HepG2 (cell line): ENCODE measurements around the gene SLC6A4. TPM values are rescaled to one million over a fixed set of nuclear protein-coding genes. Genes with fewer than 3 reads are reported as not detected.

ENCODE experiments used
- ATAC-seq: fragments of 200-7000 bp; cut with Tn5 transposase; 3 replicates; pipeline ENCODE4 v1.9.1; 2020; ENCODE audit warnings: mild to moderate bottlenecking, moderate library complexity
- BruUV-seq: library from RNA; stranded (reverse); fragments of 400-500 nt; replicated peaks from 2 replicates; lab custom pipeline; 2021; lab: Mats Ljungman, UMichigan
- CTCF ChIA-PET: fragments of 300-600 bp; formaldehyde crosslinking; extraction: SDS; loops from one replicate; lab custom pipeline; 2021; ENCODE audit warnings: low total read pairs, inconsistent platforms, low intra/inter-chr PET ratio; lab: Yijun Ruan, JAX
- POLR2A ChIA-PET: fragments of 350-600 bp; sonication (Branson Sonifier 250); formaldehyde crosslinking; loops from one replicate; lab custom pipeline; 2020; ENCODE audit warnings: antibody characterized with exemption, inconsistent platforms; lab: Yijun Ruan, JAX
- DNase-seq: peaks from one replicate; pipeline ENCODE4 v3.0.0-alpha.2; 2015; ENCODE audit warnings: low spot score
- FAIRE-seq: peaks from 3 replicates; lab custom pipeline; 2011; peaks lifted over from hg19 to GRCh38; lab: Jason Lieb, UNC
- H2AFZ ChIP-seq: one replicate; pipeline ENCODE4 v1.6.1; 2011; ENCODE audit warnings: low read length, inconsistent platforms
- H3K27ac ChIP-seq: fragments of 300-600 bp; 3 replicates; pipeline ENCODE4 v1.8.0; 2011; ENCODE audit warnings: mixed run types, mild to moderate bottlenecking, mixed read lengths, low read length, inconsistent platforms; ENCODE audit not compliant: insufficient read depth; ENCODE audit errors: extremely low read length
- H3K27me3 ChIP-seq, 2 experiments: fragments of 200-600 bp in 1 of 2; 2 replicates in 1 of 2; 3 replicates in 1 of 2; pipeline versions ENCODE4 v1.6.0 to v1.8.0; 2011; ENCODE audit warnings: low read length in 2 of 2, mild to moderate bottlenecking in 2 of 2, moderate library complexity in 2 of 2, inconsistent platforms in 1 of 2; ENCODE audit not compliant: insufficient read depth in 2 of 2, control insufficient read depth in 1 of 2
- H3K36me3 ChIP-seq, 2 experiments: fragments of 200-600 bp in 1 of 2; replicated peaks in 1 of 2; 2 replicates in 1 of 2; 3 replicates in 1 of 2; pipeline versions ENCODE4 v1.5.1 to v1.8.0; 2011; ENCODE audit warnings: low read length in 2 of 2, inconsistent platforms in 1 of 2; ENCODE audit not compliant: insufficient read depth in 2 of 2, control insufficient read depth in 1 of 2
- H3K4me1 ChIP-seq: 2 replicates; pipeline ENCODE4 v1.5.1; 2012; ENCODE audit warnings: low read length, inconsistent platforms; ENCODE audit not compliant: insufficient read depth
- H3K4me2 ChIP-seq: 2 replicates; pipeline ENCODE4 v1.6.0; 2011; ENCODE audit warnings: low read depth, low read length, inconsistent platforms
- H3K4me3 ChIP-seq, 3 experiments: fragments of 200-600 bp in 1 of 3; sonication (generic), shearing (Covaris generic) in 1 of 3; replicated peaks in 1 of 3; 2 replicates each; pipeline ENCODE4 v1.5.1; 2011 to 2016; ENCODE audit warnings: low read length in 3 of 3, inconsistent platforms in 2 of 3, low read depth in 2 of 3, mild to moderate bottlenecking in 2 of 3, control low read depth in 1 of 3, mixed read lengths in 1 of 3; ENCODE audit not compliant: insufficient read depth in 1 of 3
- H3K79me2 ChIP-seq: one replicate; pipeline ENCODE4 v1.6.1; 2011; ENCODE audit warnings: low read length, inconsistent platforms; ENCODE audit not compliant: insufficient read depth
- H3K9ac ChIP-seq: 2 replicates; pipeline ENCODE4 v1.6.0; 2011; ENCODE audit warnings: mild to moderate bottlenecking, low read depth, low read length, inconsistent platforms; ENCODE audit not compliant: insufficient read depth
- H3K9me3 ChIP-seq: 2 replicates; pipeline ENCODE4 v1.5.1; 2012; ENCODE audit warnings: mild to moderate bottlenecking, low read length
- H4K20me1 ChIP-seq: 2 replicates; pipeline ENCODE4 v1.6.0; 2011; ENCODE audit warnings: inconsistent platforms, mild to moderate bottlenecking, low read length, moderate library complexity; ENCODE audit not compliant: insufficient read depth
- ASH2L ChIP-seq: fragments of 300-600, 200-600 bp; sonication (generic); IDR thresholded peaks from 2 replicates; pipeline ENCODE4 v1.7.0; 2017; ENCODE audit warnings: low read depth, mild to moderate bottlenecking, moderate library complexity, mixed read lengths, low read length; ENCODE audit not compliant: insufficient read length
- BHLHE40 ChIP-seq: IDR thresholded peaks from 2 replicates; pipeline ENCODE4 v1.6.1; 2011; ENCODE audit warnings: low read length, improper control_type of control experiment
- HMG20A ChIP-seq: IDR thresholded peaks from 2 replicates; pipeline ENCODE4 v1.6.1; 2016; ENCODE audit warnings: borderline replicate concordance
- IRX3 ChIP-seq: sonication (generic); formaldehyde crosslinking; IDR thresholded peaks from 2 replicates; pipeline ENCODE4 v1.8.1; 2023; ENCODE audit warnings: mild to moderate bottlenecking, low read depth, missing genetic modification reagents, borderline replicate concordance
- NR0B2 ChIP-seq: sonication (generic); formaldehyde crosslinking; IDR thresholded peaks from 2 replicates; pipeline ENCODE4 v1.4.0; 2020; ENCODE audit warnings: mild to moderate bottlenecking, missing genetic modification reagents
- RARA ChIP-seq: IDR thresholded peaks from 2 replicates; pipeline ENCODE4 v1.6.1; 2016; ENCODE audit warnings: missing genetic modification reagents, missing compliant biosample characterization
- RNF2 ChIP-seq: fragments of 450-650 bp; conservative IDR thresholded peaks from 2 replicates; pipeline ENCODE4 v1.6.1; 2016; ENCODE audit warnings: low read depth
- SMAD9 ChIP-seq: sonication (generic); formaldehyde crosslinking; IDR thresholded peaks from 2 replicates; pipeline ENCODE4 v1.5.1; 2020; ENCODE audit warnings: mild to moderate bottlenecking, missing genetic modification reagents
- STAG1 ChIP-seq: sonication (generic); formaldehyde crosslinking; IDR thresholded peaks from 2 replicates; pipeline ENCODE4 v1.4.0; 2020; ENCODE audit warnings: missing genetic modification reagents
- ZNF136 ChIP-seq: sonication (generic); formaldehyde crosslinking; IDR thresholded peaks from 2 replicates; pipeline ENCODE4 v1.8.1; 2022; ENCODE audit warnings: low read depth, mild to moderate bottlenecking, moderate library complexity, missing genetic modification reagents
- ZNF639 ChIP-seq: conservative IDR thresholded peaks from 2 replicates; pipeline ENCODE4 v1.6.1; 2018; ENCODE audit warnings: missing genetic modification reagents
- WGBS: methylation state at CpG from one replicate; pipeline ENCODE4 v1.1.6; 2017; ENCODE audit warnings: low lambda C conversion rate; 5-methylcytosine and 5-hydroxymethylcytosine counted together
- in situ Hi-C: cut with HindIII; loops from 2 replicates; pipeline ENCODE4 v1.10.0; 2017; ENCODE audit warnings: low pct_unique_long_range_greater_than_20kb; ENCODE audit not compliant: extremely low pct_ligation_motif_present
- intact Hi-C: fragments of 100-400 bp; cut with micrococcal nuclease; formaldehyde crosslinking; loops from one replicate; pipeline ENCODE4 v1.10.0; 2022; ENCODE audit not compliant: unreplicated experiment
- polyA plus RNA-seq, 8 experiments: library from polyadenylated mRNA; depleted of rRNA in 3 of 8; stranded (reverse) in 7 of 8; unstranded in 1 of 8; fragments of >200 nt; fragmentation: Illumina TruSeq in 4 of 8; extraction: Trizol in 4 of 8; gene quantifications; 2 replicates each; pipeline versions ENCODE4 v1.2.1 to v1.2.3, GENCODE V29; 2011 to 2016; ENCODE audit warnings: low read depth in 4 of 8, missing spikeins in 1 of 8, mixed read lengths in 1 of 8; ENCODE audit not compliant: insufficient read depth in 1 of 8
- total RNA-seq, 5 experiments: library from RNA; depleted of rRNA; stranded (reverse); fragments of >200 nt; fragmentation: Illumina TruSeq; extraction: Trizol; gene quantifications; 2 replicates each; pipeline ENCODE4 v1.2.3, GENCODE V29; 2016; ENCODE audit warnings: low read depth in 1 of 5

The SLC6A4 gene
- total and polyA plus RNA-seq, 2 of the 13 experiments (the other 11 are each of a cell fraction or from before 2014, with no cell fraction given): 7.6 to 20.3 TPM

GRCh38 chr17:30199600-30199999 is 35.9 kb downstream of the SLC6A4 start:
- BruUV-seq: no TSS peak

More at GRCh38 chr17:30199600-30199999, 35.9 kb downstream of the SLC6A4 start:
- no peaks in the 10 kb centered on the region for H3K9me3 ChIP-seq
- FAIRE-seq: no peak
- H3K36me3 ChIP-seq: no peaks in the 10 kb centered on the region
- H3K27me3 ChIP-seq: no peaks in the 10 kb centered on the region
- no peak for DNase-seq
- in situ Hi-C loops (no loop called here), intact Hi-C loops (no loop called here)
- no peak overlapping the region for H2AFZ ChIP-seq
- H3K4me1 ChIP-seq: no peaks in the 10 kb centered on the region
- H3K9ac ChIP-seq: no peak overlapping the region
- POLR2A ChIA-PET: no interaction called here
- no peak for ATAC-seq
- H3K79me2 ChIP-seq: no peaks in the 10 kb centered on the region
- WGBS: 81% methylated on average over 5 of the region's 5 CpGs
- TF ChIP-seq SMAD9 (CRISPR knock-in tag) (no peak), HMG20A (no peak), ZNF639 (CRISPR knock-in tag) (no peak), RNF2 (no peak), IRX3 (CRISPR knock-in tag) (no peak), RARA (no peak), BHLHE40 (no peak), ZNF136 (CRISPR knock-in tag) (no peak), ASH2L (no peak), NR0B2 (CRISPR knock-in tag) (no peak), STAG1 (CRISPR knock-in tag) (no peak)
- H3K4me3 ChIP-seq: no peak overlapping the region
- no peak overlapping the region for H3K4me2 ChIP-seq
- H3K27ac ChIP-seq: no peak overlapping the region
- CTCF ChIA-PET: no interaction called here
- no peaks in the 10 kb centered on the region for H4K20me1 ChIP-seq
